Glutamatergic neuron (in vitro differentiated cells): ENCODE results near the gene SNX22. TPM values are rescaled to one million over a fixed set of nuclear protein-coding genes. Genes with fewer than 3 reads are reported as not detected.
"Not testable (repeated sequence)": the region's sequence is repeated elsewhere in the genome, so short reads cannot be mapped to it uniquely, and the experiment has no call there.

Experiments used
- DNase-seq: peaks from one replicate; pipeline ENCODE4 v3.0.0; 2022
- H3K27ac Mint-ChIP-seq: one replicate; pipeline ENCODE4 v1.8.0; 2020; ENCODE audit warnings: mild to moderate bottlenecking, mixed read lengths, inconsistent platforms; ENCODE audit not compliant: unreplicated experiment
- H3K27me3 Mint-ChIP-seq: one replicate; pipeline ENCODE4 v1.8.0; 2020; ENCODE audit warnings: mild to moderate bottlenecking, moderate library complexity, mixed read lengths, inconsistent platforms; ENCODE audit not compliant: unreplicated experiment
- H3K36me3 Mint-ChIP-seq: one replicate; pipeline ENCODE4 v1.8.0; 2020; ENCODE audit warnings: mild to moderate bottlenecking, mixed read lengths, inconsistent platforms; ENCODE audit not compliant: unreplicated experiment
- H3K4me1 Mint-ChIP-seq: one replicate; pipeline ENCODE4 v1.8.0; 2020; ENCODE audit warnings: mild to moderate bottlenecking, low read depth, mixed read lengths, inconsistent platforms; ENCODE audit not compliant: unreplicated experiment
- H3K4me3 Mint-ChIP-seq: one replicate; pipeline ENCODE4 v1.8.0; 2020; ENCODE audit warnings: mild to moderate bottlenecking, mixed read lengths, inconsistent platforms; ENCODE audit not compliant: unreplicated experiment
- H3K9me3 Mint-ChIP-seq: one replicate; pipeline ENCODE4 v1.8.0; 2020; ENCODE audit warnings: mild to moderate bottlenecking, moderate library complexity, mixed read lengths, inconsistent platforms; ENCODE audit not compliant: unreplicated experiment
- total RNA-seq: library from RNA; stranded (reverse); fragmentation: NEBNext Ultra II Directional; extraction: Animal tissue kit (Norgen Biotek cat#: 25700); gene quantifications from one replicate; pipeline ENCODE4 v1.2.1, GENCODE V29; 2021; ENCODE audit not compliant: unreplicated experiment
- TF ChIP-seq, protein P1 (sequence below): fragments of 200-600 bp; sonication (generic); IDR thresholded peaks from one replicate; pipeline ENCODE4 v1.5.0; 2021; ENCODE audit not compliant: partially characterized antibody, unreplicated experiment

The SNX22 gene
- total RNA-seq, 1 donor from 2014 or later = 4.6 TPM

- TF ChIP-seq, protein P1, sequence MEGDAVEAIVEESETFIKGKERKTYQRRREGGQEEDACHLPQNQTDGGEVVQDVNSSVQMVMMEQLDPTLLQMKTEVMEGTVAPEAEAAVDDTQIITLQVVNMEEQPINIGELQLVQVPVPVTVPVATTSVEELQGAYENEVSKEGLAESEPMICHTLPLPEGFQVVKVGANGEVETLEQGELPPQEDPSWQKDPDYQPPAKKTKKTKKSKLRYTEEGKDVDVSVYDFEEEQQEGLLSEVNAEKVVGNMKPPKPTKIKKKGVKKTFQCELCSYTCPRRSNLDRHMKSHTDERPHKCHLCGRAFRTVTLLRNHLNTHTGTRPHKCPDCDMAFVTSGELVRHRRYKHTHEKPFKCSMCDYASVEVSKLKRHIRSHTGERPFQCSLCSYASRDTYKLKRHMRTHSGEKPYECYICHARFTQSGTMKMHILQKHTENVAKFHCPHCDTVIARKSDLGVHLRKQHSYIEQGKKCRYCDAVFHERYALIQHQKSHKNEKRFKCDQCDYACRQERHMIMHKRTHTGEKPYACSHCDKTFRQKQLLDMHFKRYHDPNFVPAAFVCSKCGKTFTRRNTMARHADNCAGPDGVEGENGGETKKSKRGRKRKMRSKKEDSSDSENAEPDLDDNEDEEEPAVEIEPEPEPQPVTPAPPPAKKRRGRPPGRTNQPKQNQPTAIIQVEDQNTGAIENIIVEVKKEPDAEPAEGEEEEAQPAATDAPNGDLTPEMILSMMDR = no peak
- Mint-ChIP-seq H3K9me3 (no peaks in the 10 kb centered on the region), H3K27me3 (no peaks in the 10 kb centered on the region), H3K4me3 (no peak overlapping the region), H3K4me1 (no peaks in the 10 kb centered on the region), H3K27ac (no peak overlapping the region), H3K36me3 (no peaks in the 10 kb centered on the region)
- no peak for DNase-seq
Observed at GRCh38 chr15:64117759-64118487, 33.6 kb upstream of the SNX22 start.

- not testable (repeated sequence) for H3K36me3 Mint-ChIP-seq, H3K4me1 Mint-ChIP-seq
Observed at GRCh38 chr15:64120322-64120721, 31.2 kb upstream of the SNX22 start.

DNA sequence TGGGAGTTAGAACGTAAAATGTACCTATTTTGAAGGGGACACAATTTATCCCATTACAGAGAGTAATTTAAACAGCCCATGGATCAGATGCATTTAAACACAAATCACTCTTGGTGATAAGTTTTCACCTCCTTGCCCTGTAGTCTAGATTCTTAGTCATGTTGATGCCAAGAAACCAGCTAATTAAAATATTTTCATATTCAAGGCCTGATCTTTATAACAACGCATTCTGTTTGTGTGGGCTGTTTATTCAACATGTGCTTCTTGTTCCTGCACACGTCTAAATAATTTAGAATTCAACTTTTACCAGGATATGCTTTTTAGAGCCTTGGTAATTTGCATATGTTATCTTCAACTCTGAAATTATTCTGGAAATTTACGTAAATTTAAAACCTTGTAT, 29.9 kb upstream of the SNX22 start:
- Mint-ChIP-seq H3K27me3 (peaks cover 2% of the 10 kb centered on the region), H3K9me3 (no peaks in the 10 kb centered on the region), H3K4me3 (no peak overlapping the region), H3K4me1 (no peaks in the 10 kb centered on the region), H3K27ac (no peak overlapping the region), H3K36me3 (no peaks in the 10 kb centered on the region)
- TF ChIP-seq, protein P1 = no peak
- no peak for DNase-seq

More at GRCh38 chr15:64120322-64120721, 31.2 kb upstream of the SNX22 start:
- H3K27me3 Mint-ChIP-seq, H3K27ac Mint-ChIP-seq, DNase-seq, H3K9me3 Mint-ChIP-seq, H3K4me3 Mint-ChIP-seq: not testable (repeated sequence)

DNA sequence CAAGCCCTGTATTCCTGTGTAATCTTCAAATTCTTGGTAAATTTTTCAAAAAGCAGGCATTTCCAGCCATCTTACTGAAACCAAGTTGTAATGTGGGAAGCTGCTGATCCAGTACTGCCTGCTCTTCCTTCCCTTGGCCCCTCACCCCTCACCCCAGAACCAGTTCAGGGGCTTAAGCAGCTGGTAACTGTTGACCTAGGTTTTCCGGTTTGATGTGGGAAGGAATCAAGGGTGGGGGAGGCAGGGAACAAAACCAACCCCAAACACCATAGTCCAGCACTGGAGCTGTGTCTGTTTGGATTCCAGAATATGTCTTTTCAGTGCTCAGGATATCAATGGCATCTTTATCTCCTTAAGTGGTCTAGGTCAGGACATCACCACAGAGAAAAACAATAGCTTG, 29.1 kb upstream of the SNX22 start:
- H3K36me3 Mint-ChIP-seq = no peaks in the 10 kb centered on the region
- peaks cover 2% of the 10 kb centered on the region for H3K27me3 Mint-ChIP-seq
- DNase-seq = no peak
- no peak overlapping the region for H3K27ac Mint-ChIP-seq
- no peaks in the 10 kb centered on the region for H3K9me3 Mint-ChIP-seq
- TF ChIP-seq, protein P1 = no peak
- no peaks in the 10 kb centered on the region for H3K4me1 Mint-ChIP-seq
- H3K4me3 Mint-ChIP-seq = no peak overlapping the region

GRCh38 chr15:64122936-64123351, 28.6 kb upstream of the SNX22 start:
- Mint-ChIP-seq H3K27me3 (peaks cover 2% of the 10 kb centered on the region), H3K36me3 (no peaks in the 10 kb centered on the region), H3K4me3 (no peak overlapping the region), H3K4me1 (no peaks in the 10 kb centered on the region), H3K9me3 (no peaks in the 10 kb centered on the region), H3K27ac (no peak overlapping the region)
- TF ChIP-seq, protein P1 = no peak
- no peak for DNase-seq
